PFSK-1 (cell line): ENCODE data around the gene ABCC9.

Experiments used
- POLR2AphosphoS5 ChIP-seq: IDR thresholded peaks from 2 replicates; pipeline ENCODE4 v1.6.1; 2012; ENCODE audit warnings: low read depth, mild to moderate bottlenecking, control low read depth, low read length, moderate library complexity
- REST ChIP-seq, 2 experiments: IDR thresholded peaks; 2 replicates each; pipeline versions ENCODE4 v1.6.1 to v1.8.0; 2011 to 2012; ENCODE audit warnings: low read depth in 2 of 2, low read length in 2 of 2, control low read depth in 1 of 2, inconsistent platforms in 1 of 2, mild to moderate bottlenecking in 1 of 2, moderate library complexity in 1 of 2; ENCODE audit not compliant: insufficient read depth in 1 of 2
- SIN3A ChIP-seq: IDR thresholded peaks from 2 replicates; pipeline ENCODE4 v1.6.1; 2012; ENCODE audit warnings: mild to moderate bottlenecking, low read length, moderate library complexity, borderline replicate concordance; ENCODE audit not compliant: insufficient read depth
- TAF1 ChIP-seq: IDR thresholded peaks from 2 replicates; pipeline ENCODE4 v1.6.1; 2012; ENCODE audit warnings: low read length, control low read depth, borderline replicate concordance; ENCODE audit not compliant: insufficient read depth

- TF ChIP-seq POLR2AphosphoS5 = no peak
- TF ChIP-seq REST (IDR thresholded peaks at IDR 0.05; ENCODE audit: insufficient read depth in 1 of 2, low read depth in 2 of 2, low read length in 2 of 2) = no peak
- no peak for TF ChIP-seq TAF1
- no peak for TF ChIP-seq SIN3A
These were observed 90.1 kb downstream of the ABCC9 start for GRCh38 chr12:21851151-21851550.
